GM10248 (cell line): Measurements from ENCODE around the gene PPP2R3A.

Experiments used
- CTCF ChIA-PET: fragments of 300-600 bp; sonication (Branson Sonifier 250); formaldehyde crosslinking; extraction: SDS; loops from one replicate; lab custom pipeline; 2021; ENCODE audit warnings: antibody characterized with exemption; lab: Yijun Ruan, JAX
- POLR2A ChIA-PET: fragments of 350-650 bp; sonication (Branson Sonifier 250); formaldehyde crosslinking; extraction: SDS; loops from one replicate; lab custom pipeline; 2020; ENCODE audit warnings: antibody characterized with exemption; lab: Yijun Ruan, JAX
- DNase-seq: peaks from one replicate; pipeline ENCODE4 v3.0.0; 2012; ENCODE audit errors: extremely low spot score
- TF ChIP-seq, protein P1 (sequence below): IDR thresholded peaks from 2 replicates; pipeline ENCODE4 v1.5.1; 2012; ENCODE audit warnings: mild to moderate bottlenecking, low read depth; ENCODE audit errors: extremely low read depth, missing control alignments, control extremely low read depth

The PPP2R3A gene

DNA sequence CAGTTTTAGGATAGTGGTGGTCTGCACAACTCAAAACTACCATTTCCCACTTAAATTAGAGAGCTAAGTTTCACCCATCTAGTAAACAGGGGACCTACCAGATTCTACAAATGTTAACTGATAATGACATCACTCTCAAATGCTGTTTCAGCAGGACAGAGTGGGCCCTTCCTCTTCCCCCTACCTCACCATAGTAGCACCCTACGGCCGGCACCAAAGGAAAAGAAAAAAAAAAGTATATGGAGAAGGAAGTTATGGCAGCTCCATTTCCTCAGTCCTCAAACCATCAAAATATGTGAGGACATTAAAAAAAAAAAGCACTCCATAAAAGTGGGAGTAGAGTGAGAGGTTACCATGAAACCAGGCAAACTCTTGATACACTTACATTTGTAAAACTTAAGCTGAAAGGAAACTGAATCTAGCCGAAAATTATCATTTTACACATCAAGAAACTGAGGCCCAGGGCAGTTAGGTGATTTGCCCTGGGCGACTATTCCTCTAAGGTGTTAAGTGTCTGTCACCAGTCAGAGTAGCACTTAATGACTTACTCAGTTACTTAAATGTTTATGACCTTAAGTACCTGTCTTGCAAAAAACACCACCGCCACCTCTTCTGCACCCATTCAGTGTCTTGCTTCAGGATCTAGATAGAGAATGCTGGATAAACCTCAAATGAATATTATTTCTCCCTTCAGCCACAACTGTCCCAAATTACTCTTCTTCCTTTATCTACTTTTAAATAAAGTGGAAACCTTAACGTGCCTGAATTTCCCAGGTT, 227.9 kb downstream of the PPP2R3A start:
- POLR2A ChIA-PET: interaction anchor here (0.7 kb wide), 1 partner anchor 723 kb away, joined by 4 read pairs; no protein-coding TSS in a partner anchor
- CTCF ChIA-PET: no interaction called here
- TF ChIP-seq, protein P1, sequence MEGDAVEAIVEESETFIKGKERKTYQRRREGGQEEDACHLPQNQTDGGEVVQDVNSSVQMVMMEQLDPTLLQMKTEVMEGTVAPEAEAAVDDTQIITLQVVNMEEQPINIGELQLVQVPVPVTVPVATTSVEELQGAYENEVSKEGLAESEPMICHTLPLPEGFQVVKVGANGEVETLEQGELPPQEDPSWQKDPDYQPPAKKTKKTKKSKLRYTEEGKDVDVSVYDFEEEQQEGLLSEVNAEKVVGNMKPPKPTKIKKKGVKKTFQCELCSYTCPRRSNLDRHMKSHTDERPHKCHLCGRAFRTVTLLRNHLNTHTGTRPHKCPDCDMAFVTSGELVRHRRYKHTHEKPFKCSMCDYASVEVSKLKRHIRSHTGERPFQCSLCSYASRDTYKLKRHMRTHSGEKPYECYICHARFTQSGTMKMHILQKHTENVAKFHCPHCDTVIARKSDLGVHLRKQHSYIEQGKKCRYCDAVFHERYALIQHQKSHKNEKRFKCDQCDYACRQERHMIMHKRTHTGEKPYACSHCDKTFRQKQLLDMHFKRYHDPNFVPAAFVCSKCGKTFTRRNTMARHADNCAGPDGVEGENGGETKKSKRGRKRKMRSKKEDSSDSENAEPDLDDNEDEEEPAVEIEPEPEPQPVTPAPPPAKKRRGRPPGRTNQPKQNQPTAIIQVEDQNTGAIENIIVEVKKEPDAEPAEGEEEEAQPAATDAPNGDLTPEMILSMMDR: no peak
- DNase-seq: no peak

DNA sequence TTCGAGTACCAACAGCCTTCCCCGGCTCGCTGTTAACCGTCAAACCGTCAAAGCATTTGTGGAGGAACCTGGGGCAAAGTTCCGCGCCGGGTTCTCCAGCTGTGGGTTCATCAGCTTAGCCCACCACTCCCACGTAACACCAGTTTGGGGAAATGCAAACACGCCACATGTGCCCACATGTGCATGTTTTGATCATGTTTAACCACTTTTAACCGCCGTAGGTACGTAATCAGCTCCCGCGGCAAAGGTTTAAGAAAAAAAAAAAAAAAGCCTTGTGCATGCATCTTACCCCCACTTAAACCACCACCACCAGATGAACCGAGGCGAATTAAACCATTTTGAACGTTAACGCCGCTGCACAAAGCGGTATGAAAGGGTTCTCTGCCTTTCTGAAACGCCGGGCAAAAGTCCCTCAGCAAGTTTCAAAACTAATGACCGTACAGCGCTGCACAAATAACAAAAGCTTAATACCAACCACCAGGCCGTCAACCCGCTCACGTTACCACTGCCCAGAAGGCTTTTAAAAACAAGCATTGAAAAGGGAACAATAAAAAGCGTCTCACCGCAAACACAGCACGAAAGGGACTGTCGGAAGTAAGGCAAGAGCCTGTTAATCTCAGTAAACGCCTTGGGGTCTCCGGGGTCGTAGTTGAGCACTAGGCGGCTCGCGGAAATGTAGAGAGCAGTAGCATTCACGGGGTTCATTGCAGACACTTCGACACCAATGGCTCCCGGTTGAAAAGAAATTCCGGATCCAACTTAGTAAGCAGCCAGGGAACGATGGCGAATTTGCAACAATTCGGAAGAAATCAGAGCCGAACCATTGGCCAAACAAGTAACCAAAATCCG, 229.1 kb downstream of the PPP2R3A start:
- TF ChIP-seq, protein P1: no peak
- ChIA-PET POLR2A (interaction anchor here (0.7 to 1.3 kb wide), 2 partner anchors 56 to 722 kb away, joined by 4 read pairs; no protein-coding TSS in a partner anchor), CTCF (interaction anchor here (1.6 kb wide), 1 partner anchor 8 kb away, joined by 5 read pairs; no protein-coding TSS in a partner anchor)
- no peak for DNase-seq

DNA sequence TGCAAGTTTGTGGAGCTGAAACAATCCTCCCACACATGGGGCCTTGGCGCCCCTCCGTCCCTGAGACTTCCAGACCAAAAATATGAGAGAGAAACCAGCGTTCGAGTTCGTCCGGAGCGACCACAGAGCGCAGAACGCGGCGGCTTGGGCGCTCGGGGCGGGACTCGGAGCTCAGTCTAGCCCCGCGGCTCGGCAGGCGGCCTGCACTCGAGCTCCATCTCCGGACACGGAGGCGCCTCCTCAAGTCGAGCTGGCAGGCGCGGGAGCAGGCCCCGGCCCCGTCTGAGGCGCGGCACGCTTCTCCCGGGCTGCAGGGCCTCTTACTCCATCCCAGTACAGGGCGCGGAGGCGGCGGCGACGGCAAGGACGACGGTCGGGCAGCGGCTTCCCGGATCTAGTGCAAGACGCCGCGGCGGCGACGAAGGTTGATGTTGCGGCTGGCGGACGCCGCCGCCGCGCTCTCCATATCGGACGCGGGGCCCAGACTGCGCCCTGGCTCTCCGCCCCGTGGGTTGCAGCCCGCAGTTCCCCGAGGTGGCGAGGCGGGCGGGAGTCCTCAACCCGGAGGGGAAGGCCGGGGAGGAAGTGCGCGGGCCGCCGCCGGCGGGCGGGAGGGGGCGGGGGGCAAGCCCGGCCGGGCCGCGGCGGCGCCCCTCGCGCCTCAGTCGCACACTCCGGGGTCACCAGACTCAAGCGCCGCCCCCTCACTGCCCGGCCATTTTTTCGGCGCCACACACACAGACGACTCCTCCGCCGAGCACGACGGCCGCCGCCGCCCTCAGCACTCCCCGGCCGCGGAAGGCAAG, 229.9 kb downstream of the PPP2R3A start:
- POLR2A ChIA-PET: interaction anchor here (0.6 to 1.8 kb wide), 4 partner anchors 25 to 557 kb away, joined by 4 to 30 read pairs (median 5); partner anchors contain the start of gene STAG1
- TF ChIP-seq, protein P1: no peak
- peak; percentile 80 for DNase-seq
- CTCF ChIA-PET: interaction anchor here (1.3 to 2.3 kb wide), 4 partner anchors 9 to 557 kb away, joined by 3 to 13 read pairs (median 9); partner anchors contain the start of gene STAG1

DNA sequence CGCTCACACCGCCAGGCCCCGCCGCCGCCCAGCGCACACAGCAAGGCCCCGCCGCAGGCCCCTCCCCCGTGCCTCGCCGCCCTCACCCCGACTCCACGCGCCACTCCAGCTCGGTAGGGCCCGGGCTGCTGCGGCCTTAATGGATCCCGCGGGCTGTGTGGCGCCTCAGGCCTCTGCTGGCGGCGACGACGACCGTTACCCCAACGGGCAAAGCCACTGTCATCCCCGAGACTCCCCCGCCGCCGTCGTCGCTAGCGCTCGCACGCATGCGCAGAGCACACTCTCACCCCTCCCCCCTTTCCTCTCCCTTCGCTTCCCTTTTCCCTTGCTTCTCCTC, 230.5 kb downstream of the PPP2R3A start, which contains the start of gene MSL2:
TSS of gene MSL2 (minus strand) at position 272 of the 337 bp plus-strand sequence. CDS start 1,222 bp downstream, outside the sequence.
- TF ChIP-seq, protein P1: no peak
- no peak for DNase-seq
- POLR2A ChIA-PET: interaction anchor here (0.6 to 1.8 kb wide), 7 partner anchors 13 to 559 kb away, joined by 4 to 30 read pairs (median 6); partner anchors contain the start of gene STAG1

DNA sequence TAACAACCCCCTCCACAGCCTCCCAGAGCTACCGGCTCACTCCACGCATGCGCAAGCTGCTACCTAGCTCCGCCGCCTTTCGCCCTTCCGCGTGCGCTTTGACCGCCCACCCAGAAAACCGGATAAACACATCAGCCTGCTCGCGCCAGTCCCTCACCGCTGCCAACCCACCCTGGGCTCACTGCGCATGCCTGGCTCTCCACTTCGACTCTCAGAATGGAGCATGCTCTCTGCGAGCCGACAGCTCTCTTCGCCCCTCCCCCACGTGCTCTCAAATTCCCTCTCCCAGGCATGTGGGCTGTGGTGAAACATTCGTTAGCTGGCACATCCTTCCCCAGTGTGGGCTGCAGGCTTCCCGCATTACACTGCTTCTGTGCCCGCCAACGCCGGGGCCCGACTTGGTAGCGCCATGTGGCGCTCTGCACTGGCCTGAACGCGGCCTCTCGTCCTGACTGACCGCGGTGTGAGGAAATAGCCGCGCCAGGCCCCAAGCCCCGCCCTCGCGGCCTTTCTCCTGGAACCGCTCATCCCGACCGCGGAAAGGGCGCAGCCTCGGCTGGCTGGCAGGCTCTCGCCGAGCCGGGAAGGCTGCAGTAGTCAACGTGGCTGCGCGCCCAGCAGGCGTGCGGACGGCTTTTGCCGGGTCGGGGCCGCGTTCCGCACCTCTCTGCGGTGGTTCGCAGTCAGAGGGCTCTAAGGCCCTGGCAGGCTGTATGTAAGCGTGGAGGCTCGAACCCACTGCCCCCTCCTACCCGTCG, 231.1 kb downstream of the PPP2R3A start:
- POLR2A ChIA-PET: interaction anchor here (0.6 to 1.8 kb wide), 6 partner anchors 14 to 558 kb away, joined by 4 to 30 read pairs (median 6); partner anchors contain the start of gene STAG1
- CTCF ChIA-PET: interaction anchor here (0.7 to 2.3 kb wide), 5 partner anchors 10 to 556 kb away, joined by 3 to 13 read pairs (median 4); partner anchors contain the start of gene STAG1
- TF ChIP-seq, protein P1: no peak
- peak; percentile 98 for DNase-seq

More for the DNA sequence above, 230.5 kb downstream of the PPP2R3A start, which contains the start of gene MSL2:
- CTCF ChIA-PET: interaction anchor here (0.7 to 2.3 kb wide), 4 partner anchors 9 to 557 kb away, joined by 3 to 13 read pairs (median 8); partner anchors contain the start of gene STAG1
